Activated CD4-positive, alpha-beta T cell treated with anti-CD3 and anti-CD28 coated beads for 48 hours (primary cell): ENCODE measurements around the gene NCOA6.

ENCODE experiments used
- DNase-seq: peaks from one replicate; pipeline ENCODE4 v3.0.0-alpha.2; 2020

The NCOA6 gene

DNA sequence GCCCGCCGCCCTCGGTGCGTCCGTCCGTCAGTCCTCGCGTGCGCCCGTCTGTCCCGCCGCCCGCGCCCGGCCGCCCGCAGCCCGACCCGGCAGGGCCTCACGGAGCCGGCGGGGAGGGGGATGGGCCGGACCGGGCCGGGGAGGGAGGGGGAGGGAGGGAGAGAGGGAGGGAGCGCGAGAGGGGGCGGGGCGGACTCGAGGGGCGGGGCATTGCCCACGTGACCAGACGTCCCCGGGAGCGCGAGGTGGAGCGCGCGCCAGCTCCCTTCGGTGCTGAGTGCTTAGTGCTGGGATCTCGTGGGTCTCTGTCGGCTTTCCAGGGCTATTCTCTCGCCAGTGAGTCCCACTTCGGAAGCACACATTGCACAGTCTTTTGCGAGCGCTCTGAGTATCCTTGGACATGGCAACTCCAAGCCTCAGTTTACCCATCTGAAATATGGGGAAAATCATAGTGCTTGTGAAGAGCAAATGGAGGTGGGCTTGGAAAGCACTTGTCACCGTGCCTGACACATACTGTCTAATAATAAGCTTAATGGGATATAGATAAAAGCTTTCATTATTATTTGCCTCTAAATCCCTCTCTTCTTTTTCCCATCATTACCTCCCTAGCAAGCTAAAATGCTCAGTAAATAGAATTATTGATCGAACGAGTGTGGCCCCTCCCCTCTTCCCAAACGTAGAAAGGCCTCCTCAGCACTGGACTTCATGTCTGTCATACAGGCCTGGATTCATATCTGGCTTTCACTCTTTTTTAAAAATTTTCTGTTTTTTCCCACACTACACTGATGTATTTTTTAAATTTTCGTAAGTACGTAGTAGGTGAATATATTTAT lies at the start of gene NCOA6:
TSS of gene NCOA6 (minus strand) at position 122 of the 833 bp plus-strand sequence. CDS start 43,296 bp downstream, outside the sequence.
- peak; percentile 88 for DNase-seq

DNA sequence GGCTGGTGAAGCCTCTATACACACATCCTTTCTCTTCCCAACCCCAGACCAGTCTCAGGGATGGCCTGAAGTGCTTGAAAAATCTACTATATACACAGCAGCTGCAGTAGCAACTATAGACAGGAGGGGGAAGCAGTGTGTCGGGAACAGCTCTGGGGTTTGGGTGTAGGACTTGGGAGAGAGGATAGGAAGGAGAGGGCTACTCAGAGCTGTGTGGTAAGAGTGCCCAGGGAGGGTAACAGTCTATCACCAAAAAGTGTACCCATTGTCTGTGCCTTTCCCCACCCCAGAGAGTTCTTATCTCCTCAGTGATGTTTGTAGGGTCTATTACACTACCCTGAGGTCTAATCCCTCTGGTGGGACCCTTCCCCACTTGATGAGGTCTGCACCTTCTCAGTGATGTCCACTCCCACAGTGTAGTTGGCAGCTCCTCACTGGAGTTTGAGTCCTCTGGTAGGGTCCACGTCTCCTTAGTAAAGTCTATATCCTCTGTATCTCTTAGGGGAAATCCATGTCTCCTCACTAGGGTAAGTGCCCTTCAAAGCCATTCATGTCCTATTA lies 48.7 kb upstream of the NCOA6 start:
- peak; percentile 78 for DNase-seq

DNA sequence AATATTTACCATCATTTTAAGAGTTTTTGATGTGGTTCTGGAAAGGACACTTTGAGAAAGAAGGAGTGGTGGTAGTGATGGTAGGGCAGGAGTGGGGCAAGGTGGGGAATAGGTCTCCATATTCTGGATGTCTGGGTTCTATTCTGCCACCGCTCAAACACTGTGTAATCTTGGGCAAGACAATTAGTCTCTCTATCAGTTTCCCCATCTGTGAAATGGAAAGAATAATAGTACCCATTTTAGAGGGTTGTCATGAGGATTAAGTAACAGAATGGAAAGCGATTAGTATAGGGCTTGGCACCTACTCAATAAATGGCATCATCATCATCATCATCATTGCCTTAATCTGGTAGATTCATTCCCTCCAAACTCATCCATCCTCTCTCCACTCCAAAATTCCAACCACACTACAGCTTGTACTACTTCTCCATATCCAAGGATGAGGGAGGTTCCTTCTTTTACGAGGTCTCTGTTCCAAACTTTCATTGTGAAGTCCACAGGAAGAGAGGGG lies 48.2 kb upstream of the NCOA6 start:
- no peak for DNase-seq

DNA sequence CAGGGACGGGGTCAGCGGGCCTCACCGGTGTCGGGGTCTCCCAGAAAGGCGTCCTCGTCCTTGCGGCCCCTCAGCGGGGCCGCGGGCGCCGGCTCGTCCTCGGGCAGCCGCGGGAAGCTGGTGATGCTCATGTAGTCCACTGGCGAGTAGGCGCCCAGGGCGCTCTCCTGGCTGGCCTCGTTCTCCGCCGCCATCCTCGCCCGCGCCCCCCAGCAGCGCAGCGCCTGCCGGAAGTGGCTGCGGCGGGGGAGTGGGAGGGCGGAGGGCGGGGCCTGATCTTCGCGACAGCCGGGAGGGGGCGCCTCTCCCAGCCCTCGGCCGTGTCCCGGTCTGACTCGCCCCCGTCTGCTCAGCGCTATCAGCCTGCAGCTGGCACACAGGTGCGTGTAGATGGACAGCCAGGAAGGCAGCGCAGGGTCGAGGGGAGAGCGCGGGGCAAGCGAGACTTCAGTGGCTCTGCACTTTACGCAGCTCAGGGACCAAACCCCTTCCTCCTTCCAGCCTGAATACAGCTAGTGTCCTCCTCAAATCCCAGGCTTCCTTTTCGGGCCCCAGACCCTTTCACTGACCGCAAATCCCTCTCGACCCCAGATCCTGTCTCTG lies 47.3 kb upstream of the NCOA6 start, which contains the start of gene GGT7:
TSS of gene GGT7 (minus strand) at position 235 of the 603 bp plus-strand sequence. CDS start at position 194, 41 bp downstream.
- DNase-seq, result peak; percentile 90

DNA sequence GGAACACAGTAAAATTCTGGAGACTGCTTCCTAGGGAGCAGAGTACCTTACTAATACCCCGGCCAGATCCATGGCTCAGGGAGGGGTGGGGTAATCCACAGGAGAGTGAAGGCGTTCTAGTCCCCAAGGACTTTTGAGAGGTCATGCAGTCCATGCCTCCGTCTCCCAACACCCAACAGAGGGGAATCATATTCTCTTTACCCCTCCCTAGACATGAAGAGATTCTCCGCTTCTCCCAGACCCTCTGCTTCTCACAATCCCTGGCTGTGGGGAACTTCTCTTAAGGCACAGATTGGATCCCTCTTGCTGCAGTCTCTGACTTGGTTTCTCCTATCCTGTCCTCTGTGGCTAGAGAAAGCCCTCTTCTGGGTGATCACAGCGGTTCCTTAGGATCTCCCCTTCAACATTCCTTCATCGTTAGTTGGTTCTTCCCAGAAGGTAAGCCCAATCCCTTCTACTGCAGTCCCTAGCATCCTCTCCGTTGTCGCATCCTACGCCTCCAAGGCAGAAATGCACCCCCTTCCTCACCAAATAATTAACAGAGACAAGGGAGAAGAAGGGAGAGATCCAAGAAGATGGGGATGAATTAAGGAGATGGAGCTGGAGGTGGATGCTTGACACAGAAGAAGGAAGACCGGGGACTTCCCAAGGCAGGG lies 46.6 kb upstream of the NCOA6 start:
- DNase-seq, result no peak

DNA sequence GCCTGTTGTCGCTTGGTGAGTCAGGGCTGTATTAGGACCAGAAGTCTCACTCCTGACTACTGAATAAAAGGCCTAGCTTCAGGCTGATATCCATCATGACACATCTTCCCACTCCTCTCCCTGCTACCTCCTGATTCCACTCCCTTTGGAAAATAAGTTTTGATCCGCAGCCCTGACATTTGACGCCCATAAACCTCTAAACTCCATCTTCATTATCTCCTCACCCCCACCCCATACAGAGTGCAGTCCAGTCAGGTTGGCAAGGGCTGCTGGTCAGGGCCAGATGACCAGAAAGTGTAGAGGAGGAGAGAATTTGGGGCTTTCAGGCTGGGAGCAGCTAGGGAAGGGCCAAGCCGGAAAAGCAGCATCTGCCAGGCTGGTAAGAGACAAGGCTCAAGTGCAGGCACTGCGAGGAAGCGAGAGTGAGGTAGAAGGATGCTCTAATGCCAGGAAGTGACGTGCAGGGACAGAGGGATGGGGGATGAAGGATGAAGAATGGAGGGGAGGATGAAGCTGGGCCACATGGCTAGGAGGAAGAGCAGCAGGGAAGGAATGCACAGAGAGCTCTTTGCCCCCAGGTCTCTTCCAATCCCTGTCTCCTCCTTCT lies 46.0 kb upstream of the NCOA6 start:
- DNase-seq, result no peak

DNA sequence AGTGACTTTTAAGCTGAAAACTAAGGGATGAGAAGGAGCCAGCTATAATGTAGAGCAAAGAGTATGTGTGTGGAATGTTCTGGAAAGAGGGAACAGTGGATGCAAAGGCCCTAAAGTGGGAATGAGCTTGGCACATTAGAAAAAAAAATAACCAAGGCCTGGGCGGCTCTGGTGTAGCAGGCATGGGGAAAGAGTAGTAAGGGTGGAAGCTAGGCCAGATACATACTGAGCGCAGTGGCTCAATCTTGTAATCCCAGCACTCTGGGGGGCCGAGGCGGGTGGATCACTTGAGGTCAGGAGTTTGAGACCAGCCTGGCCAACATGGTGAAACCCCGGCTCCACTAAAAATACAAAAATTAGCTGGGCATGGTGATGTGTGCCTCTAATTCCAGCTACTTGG lies 38.8 kb upstream of the NCOA6 start:
- DNase-seq, result no peak

DNA sequence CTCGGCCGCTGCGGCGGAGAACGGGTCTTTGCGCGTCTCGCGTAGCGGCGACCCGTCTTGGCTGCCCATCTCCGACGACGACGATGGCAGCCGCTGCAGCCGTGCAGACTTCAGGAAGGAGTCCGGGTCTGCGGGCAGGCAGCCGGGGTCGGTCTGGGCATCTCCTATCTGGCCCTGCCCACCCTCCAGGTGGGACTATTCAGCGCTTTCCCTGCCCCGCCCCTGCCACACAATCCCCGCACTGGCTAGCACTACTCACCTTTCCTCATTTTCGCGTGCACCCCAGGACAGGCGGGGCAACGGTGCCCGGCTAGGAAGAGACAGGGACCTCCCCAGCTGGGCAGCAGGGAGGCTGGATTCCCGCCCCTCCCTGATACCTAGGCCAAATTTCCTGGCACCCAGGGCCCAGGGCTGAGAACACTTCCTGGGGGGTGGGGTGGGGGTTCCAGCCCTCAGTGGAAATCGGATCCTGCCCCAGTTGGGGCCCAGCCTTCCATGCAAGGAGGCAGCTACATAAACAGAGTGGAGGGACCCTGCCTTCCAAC lies 38.0 kb upstream of the NCOA6 start:
- no peak for DNase-seq

DNA sequence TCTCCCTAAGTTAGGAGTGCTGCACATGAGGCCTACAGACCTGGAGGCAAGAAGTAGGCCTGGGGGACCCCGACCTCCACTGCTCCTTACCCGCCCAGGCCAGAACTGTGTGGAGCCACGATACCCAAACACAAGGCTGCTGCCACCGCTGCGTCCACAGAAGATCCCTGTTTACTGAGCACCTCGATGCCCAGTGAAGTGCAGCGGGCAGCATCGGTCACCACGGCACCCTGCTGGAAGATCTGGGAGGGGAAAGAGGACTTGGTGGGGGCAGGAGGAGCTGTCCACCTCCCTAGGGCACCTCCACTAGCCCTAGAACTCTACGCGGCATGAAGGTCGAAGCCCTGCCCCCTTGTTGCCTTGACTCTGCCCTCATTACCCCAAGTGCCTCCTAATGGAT lies 37.3 kb upstream of the NCOA6 start:
- DNase-seq, result no peak

DNA sequence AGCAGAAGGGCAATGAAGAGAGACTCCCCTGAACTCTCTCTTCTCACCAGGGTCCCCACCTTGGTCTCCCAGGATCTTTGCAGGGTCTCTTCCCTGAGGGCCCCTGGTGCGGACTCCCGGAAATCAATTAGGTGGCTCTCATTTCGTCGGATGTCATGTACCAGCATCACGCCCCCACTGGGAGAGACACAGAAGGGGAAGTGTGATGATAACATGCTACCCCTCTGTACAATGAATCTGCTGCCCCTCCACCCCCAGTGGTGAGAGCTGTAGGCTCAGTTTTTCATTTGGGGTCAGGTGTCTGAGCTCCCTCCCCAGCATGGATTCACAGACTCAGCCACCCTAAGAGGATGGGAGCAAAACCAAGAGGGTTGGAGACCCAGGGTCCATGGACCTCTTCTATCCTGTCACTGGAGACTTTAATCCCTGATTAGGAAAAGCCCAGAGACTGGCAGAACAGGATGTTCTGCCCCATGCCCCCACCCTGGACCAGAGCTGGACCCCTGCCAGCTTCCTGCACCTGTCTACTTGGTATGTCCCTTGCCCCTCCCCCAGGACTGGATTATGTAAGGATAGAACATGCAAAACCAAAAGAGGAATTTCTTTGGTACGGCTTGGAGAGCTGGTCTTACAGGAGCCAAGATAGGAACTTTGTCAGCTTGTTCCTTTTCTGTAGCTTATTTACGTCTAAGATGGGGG lies 36.1 kb upstream of the NCOA6 start:
- no peak for DNase-seq

DNA sequence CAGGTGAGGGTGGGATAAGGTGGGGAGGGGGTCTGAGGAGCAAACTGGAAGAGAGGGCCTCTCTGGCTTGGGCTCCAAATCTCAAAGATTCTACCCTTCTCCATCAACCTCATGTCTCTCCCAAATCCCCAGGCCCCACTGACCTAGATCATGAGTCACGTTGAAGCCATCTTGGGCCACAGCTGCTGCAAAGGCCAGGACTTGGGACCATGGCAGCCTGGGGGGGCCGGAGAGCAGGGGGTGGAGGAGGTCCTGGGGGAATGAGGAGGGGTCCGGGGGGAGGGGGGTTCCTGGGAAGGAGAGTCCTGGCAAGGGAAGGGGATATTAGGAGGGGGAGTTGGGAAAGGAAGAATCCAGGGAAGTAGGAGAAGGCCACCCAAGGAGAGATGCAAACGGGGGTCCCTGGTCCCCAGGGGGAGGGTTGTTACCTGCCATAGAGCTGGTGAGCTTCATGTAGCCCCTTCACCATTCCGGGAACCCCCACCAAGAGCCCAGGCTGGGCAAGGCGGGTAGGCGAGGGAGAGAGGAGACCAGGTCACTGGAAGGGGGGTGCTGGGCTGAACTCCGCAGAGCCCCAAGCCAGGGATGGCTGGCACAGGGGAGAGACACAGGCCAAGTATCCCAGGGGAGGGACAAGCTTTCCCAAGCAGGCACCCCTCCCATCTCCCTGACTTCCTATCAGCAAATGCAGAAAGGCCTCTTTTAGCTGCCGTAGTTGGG lies 34.5 kb upstream of the NCOA6 start:
- no peak for DNase-seq

DNA sequence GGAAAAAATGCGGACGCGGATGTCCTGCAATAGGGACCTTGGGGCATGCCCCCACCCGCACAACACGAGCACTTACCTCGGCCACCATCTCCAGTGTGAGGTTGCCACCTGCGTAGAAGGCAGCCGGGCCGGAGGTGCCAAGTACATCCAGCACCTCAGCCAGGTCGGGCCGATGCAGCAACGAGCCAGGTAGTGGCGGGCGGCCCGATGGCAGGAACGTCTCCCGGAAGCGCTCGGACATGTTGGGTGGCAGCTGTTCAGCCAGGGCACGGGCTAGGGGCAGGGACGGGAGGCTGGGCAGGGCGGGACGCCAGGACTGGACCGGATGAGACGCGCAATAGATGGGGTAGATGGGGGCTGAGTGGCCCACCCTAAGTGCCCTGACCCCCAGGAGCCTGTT lies 33.9 kb upstream of the NCOA6 start:
- DNase-seq, result no peak

DNA sequence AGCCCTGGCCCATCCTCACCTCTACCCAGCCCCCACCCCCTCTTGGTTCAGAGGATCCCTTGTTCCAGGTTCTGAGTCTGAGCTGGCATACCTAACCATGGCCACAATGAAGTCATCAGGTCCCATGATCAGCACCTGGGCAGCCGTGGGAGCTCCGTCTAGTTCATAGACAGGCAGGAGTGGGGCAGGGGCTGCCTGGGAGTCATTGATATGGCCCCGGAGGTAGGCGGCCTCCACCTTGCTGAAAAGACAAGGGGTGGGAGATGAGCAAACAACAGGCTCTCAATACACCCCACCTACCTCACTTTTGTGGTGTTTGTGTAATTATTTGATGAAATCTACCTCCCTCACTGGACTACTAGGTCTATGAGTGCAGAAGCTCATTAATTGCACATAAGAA lies 26.8 kb upstream of the NCOA6 start:
- DNase-seq, result no peak

DNA sequence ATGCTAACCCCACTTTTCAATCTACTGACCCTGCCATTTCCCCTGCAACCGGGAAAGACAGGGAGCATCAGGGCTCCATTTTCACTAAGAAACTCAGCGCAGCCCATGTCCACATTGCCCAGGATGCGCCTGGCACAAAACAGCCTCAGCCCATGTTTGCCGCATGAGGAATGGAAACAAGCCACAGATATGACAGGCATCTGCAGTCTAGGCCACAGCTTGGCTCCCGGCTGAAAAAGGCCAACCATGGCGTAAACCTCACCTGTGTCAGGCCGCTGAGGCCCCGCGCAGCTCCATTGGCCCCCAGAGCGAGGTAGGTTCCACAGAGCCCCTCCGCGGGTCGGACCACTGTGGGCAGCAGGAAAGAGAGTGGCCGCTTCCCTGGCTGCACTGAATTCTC lies 25.5 kb upstream of the NCOA6 start:
- DNase-seq, result no peak

DNA sequence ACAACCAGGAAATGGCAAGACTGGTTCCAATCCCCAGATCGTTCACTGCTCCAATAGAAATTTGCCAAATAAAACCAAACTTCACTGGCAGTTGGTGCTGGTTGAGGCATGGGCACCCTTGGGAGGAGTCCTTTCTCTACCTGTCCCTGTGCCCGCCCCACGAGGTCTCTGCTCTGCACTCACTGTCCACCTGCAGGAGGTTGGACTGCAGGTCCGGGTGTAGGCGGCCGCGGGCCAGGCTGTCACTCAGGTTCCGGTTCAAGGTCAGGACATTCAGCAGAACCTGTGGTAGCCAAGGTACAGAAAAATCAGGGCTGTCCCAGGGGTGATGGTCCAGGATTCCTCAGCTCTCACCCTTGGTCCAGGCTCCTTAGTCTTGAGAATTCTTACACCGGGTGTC lies 24.3 kb upstream of the NCOA6 start:
- DNase-seq, result no peak

DNA sequence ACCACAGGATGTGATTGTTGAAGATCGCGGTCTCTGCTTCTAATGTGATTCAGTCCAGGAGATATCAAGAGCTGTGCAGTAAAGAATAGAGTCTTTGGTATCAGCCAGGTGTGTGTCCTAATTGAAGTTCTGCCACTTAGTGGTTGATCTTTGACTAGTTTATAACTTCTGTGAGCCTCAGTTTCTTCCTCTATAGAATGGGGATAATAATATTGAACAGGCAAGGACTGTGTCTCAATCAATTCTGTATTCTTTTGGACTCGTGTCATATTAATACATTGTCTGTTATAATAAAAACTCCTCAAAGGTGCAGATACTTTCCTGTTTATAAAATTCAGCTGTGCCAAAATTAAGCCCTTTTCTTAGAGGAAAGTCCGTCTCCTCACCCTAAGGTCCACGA lies 23.1 kb upstream of the NCOA6 start:
- no peak for DNase-seq

DNA sequence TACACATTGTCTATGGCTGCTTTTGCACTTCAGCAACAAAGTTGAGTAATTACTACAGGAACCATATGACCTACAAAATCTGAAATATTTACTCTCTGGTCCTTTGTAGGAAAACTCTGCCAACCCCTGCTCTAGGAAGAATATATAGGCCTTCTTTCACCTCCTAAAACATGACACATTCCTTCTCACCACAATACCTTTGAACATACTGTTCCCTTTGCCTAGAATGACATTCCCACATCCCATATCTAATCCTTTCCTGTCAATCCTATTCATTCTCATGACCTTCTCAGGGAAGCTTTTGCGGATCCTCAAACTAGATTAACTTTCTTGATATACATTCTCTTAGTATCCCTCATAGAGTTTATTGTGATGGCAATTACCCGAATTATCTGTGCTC lies 18.0 kb upstream of the NCOA6 start:
- DNase-seq, result no peak

DNA sequence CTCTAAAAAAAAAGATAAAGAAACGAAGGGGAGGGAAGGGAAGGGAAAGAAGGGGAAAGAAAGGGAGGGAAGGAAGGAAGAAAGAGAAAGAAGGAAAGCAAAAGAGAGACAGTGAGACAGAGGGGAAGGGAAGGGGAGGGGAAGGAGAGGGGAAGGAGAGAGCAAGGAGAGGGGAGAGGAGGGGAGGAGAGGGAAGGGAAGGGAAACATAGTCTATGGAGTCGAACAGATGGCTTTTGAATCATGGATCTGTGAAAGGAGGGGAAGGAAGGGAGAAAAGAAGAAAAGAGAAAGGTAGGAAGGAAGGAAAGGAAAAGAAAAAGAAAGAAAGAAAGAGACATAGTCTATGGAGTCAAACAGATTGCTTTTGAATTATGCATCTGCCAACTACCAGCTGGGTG lies 16.7 kb upstream of the NCOA6 start:
- DNase-seq, result no peak

DNA sequence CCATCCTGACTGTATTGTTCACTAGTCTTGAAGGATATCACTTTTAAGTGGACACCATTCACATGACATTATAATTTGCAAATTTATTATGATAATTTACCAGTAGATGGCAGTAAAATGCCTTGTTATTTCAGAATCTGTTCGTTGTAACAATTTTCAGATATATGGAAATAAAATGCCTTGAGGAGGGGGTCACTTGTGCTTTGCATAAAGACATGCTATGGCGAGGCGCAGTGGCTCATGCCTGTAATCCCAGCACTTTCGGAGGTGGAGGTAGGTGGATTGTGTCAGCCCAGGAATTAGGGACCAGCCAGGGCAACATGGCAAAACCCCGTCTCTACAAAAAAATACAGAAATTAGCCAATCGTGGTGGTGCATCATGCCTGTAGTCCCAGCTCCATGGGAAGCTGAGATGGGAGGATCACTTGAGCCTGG lies 9.0 kb upstream of the NCOA6 start:
- no peak for DNase-seq

DNA sequence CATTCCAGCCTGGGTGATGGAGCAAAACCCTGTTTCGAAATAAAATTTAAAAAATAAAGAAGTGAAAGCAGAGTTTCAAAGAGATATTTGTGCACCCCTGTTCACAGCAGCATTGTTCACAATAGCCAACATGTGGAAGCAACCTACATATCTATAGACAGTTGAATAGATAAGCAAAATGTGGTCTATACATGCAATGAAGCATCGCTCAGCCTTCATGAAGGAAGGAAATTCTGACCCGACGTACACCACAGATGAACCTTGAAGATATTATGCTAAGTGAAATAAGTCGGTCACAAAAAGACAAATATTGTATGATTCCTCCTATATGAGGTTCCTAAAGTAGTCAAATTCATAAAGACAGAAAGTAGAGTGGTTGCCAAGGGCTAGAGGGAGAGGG lies 6.5 kb upstream of the NCOA6 start:
- DNase-seq, result no peak

DNA sequence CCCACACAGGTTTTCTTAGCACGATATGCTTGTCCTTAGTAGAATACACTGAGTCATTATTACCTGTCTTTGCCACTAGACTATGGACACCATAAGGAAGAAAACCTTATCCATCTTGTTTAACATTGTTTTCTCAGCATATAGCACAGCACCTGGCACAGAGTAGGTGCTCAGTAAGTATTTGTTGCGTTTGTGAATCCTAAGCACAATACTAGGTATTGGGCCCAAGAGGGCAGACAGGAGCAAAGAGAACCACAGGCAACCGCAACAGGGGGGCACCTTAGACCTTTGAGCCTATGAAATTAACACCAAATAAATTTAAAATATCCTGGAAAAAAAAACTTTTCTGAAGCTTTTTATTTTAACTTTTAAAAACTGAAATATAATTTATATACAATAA lies 3.7 kb upstream of the NCOA6 start:
- no peak for DNase-seq
